Measurements from ENCODE around the gene EPN1.
"Not testable (repeated sequence)": the region's sequence is repeated elsewhere in the genome, so short reads cannot be mapped to it uniquely, and the experiment has no call there.

DNA sequence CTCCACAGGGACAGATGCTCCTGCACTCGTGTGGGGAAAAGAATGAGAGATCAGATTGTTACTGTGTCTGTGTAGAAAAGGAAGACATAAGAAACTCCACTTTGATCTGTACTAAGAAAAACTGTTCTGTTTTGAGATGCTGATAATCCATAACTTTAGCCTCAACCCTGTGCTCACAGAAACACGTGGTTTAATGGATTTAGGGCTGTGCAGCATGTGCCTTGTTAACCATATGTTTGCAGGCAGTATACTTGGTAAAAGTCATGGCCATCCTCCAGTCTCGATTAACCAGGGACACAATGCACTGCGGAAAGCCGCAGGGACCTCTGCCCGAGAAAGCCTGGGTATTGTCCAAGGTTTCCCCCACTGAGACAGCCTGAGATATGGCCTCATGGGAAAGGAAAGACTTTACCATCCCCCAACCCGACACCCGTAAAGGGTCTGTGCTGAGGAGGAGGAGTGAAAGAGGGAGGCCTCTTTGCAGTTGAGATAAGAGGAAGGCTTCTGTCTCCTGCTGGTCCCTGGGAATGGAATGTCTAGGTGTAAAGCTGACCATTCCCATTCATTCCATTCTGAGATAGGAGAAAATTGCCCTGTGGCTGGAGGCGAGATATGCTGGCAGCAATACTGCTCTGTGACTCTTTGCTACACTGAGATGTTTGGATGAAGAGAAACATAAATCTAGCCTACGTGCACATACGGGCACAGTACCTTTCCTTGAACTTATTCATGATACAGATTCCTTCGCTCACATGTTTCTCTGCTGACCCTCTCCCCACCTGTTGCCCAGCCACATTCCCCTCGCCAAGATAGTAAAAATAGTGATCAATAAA, 43.1 kb downstream of the EPN1 start:
- not testable (repeated sequence) for TF ChIP-seq POLR2A, POLR2AphosphoS5, TAF1, SPI1 (IDR thresholded peaks at IDR 0.05; ENCODE audit: low read depth, low read length)
